KOPT-K1 (cell line): ENCODE results near the gene SEMA5A.

Experiments used
- H3K27ac ChIP-seq: fragments of 200-600 bp; sonication (generic); 2 replicates; pipeline ENCODE4 v1.5.1; 2016; ENCODE audit warnings: antibody characterized with exemption, mild to moderate bottlenecking, low read depth, low read length; ENCODE audit not compliant: poor library complexity, severe bottlenecking
- H3K36me3 ChIP-seq: fragments of 200-600 bp; sonication (generic); 2 replicates; pipeline ENCODE4 v1.5.1; 2017; ENCODE audit warnings: antibody characterized with exemption, mild to moderate bottlenecking, low read length, moderate library complexity; ENCODE audit not compliant: insufficient read depth
- H3K9me3 ChIP-seq: fragments of 200-600 bp; sonication (generic); 2 replicates; pipeline ENCODE4 v1.5.1; 2017; ENCODE audit warnings: antibody characterized with exemption, low read length, mild to moderate bottlenecking; ENCODE audit not compliant: insufficient read depth, poor library complexity, severe bottlenecking

SEMA5A gene

GRCh38 chr5:9212605-9213004 is 333.3 kb downstream of the SEMA5A start:
- Histone ChIP-seq H3K9me3 (no peaks in the 10 kb centered on the region), H3K36me3 (no peaks in the 10 kb centered on the region), H3K27ac (no peak overlapping the region)

- H3K36me3 ChIP-seq: no peaks in the 10 kb centered on the region
- H3K9me3 ChIP-seq: no peaks in the 10 kb centered on the region
- no peak overlapping the region for H3K27ac ChIP-seq
Observed at GRCh38 chr5:9209846-9210492, 335.9 kb downstream of the SEMA5A start.

GRCh38 chr5:9207817-9208418 is 338.0 kb downstream of the SEMA5A start:
- no peak overlapping the region for H3K27ac ChIP-seq
- H3K9me3 ChIP-seq: no peaks in the 10 kb centered on the region
- no peaks in the 10 kb centered on the region for H3K36me3 ChIP-seq

- Histone ChIP-seq H3K9me3 (no peaks in the 10 kb centered on the region), H3K27ac (no peak overlapping the region), H3K36me3 (no peaks in the 10 kb centered on the region)
Observed at GRCh38 chr5:9202636-9203035, 343.2 kb downstream of the SEMA5A start.

- Histone ChIP-seq H3K27ac (no peak overlapping the region), H3K9me3 (no peaks in the 10 kb centered on the region), H3K36me3 (no peaks in the 10 kb centered on the region)
Observed at GRCh38 chr5:9201761-9202160, 344.1 kb downstream of the SEMA5A start.

GRCh38 chr5:9201011-9201410 is 344.9 kb downstream of the SEMA5A start:
- no peak overlapping the region for H3K27ac ChIP-seq
- H3K9me3 ChIP-seq: no peaks in the 10 kb centered on the region
- H3K36me3 ChIP-seq: no peaks in the 10 kb centered on the region

GRCh38 chr5:9198394-9198793 is 347.5 kb downstream of the SEMA5A start:
- Histone ChIP-seq H3K27ac (no peak overlapping the region), H3K36me3 (no peaks in the 10 kb centered on the region), H3K9me3 (no peaks in the 10 kb centered on the region)

GRCh38 chr5:9197881-9198260 is 348.0 kb downstream of the SEMA5A start:
- H3K9me3 ChIP-seq: no peaks in the 10 kb centered on the region
- no peak overlapping the region for H3K27ac ChIP-seq
- H3K36me3 ChIP-seq: no peaks in the 10 kb centered on the region

- Histone ChIP-seq H3K36me3 (no peaks in the 10 kb centered on the region), H3K27ac (no peak overlapping the region), H3K9me3 (no peaks in the 10 kb centered on the region)
Observed at GRCh38 chr5:9196403-9197227, 349.3 kb downstream of the SEMA5A start.

GRCh38 chr5:9194509-9194908 is 351.4 kb downstream of the SEMA5A start:
- Histone ChIP-seq H3K9me3 (no peaks in the 10 kb centered on the region), H3K27ac (no peak overlapping the region)

GRCh38 chr5:9192266-9192665 is 353.6 kb downstream of the SEMA5A start:
- Histone ChIP-seq H3K9me3 (no peaks in the 10 kb centered on the region), H3K36me3 (no peaks in the 10 kb centered on the region), H3K27ac (no peak overlapping the region)

More at GRCh38 chr5:9194509-9194908, 351.4 kb downstream of the SEMA5A start:
- H3K36me3 ChIP-seq: no peaks in the 10 kb centered on the region

GRCh38 chr5:9189681-9190080 is 356.2 kb downstream of the SEMA5A start:
- Histone ChIP-seq H3K36me3 (no peaks in the 10 kb centered on the region), H3K27ac (no peak overlapping the region), H3K9me3 (no peaks in the 10 kb centered on the region)

GRCh38 chr5:9188956-9189355 is 356.9 kb downstream of the SEMA5A start:
- no peaks in the 10 kb centered on the region for H3K36me3 ChIP-seq
- H3K27ac ChIP-seq: no peak overlapping the region
- no peaks in the 10 kb centered on the region for H3K9me3 ChIP-seq

- Histone ChIP-seq H3K9me3 (no peaks in the 10 kb centered on the region), H3K27ac (no peak overlapping the region), H3K36me3 (no peaks in the 10 kb centered on the region)
Observed at GRCh38 chr5:9188131-9188530, 357.7 kb downstream of the SEMA5A start.

- Histone ChIP-seq H3K9me3 (no peaks in the 10 kb centered on the region), H3K27ac (no peak overlapping the region), H3K36me3 (no peaks in the 10 kb centered on the region)
Observed at GRCh38 chr5:9187614-9188013, 358.3 kb downstream of the SEMA5A start.
